Mononuclear cell (primary cell): ENCODE results near the gene TTLL6. TPM values are rescaled to one million over a fixed set of nuclear protein-coding genes. Genes with fewer than 3 reads are reported as not detected.
A peak's percentile ranks its signal among the peaks of the same experiment; 100 is the strongest.
"Not testable (repeated sequence)": the region's sequence is repeated elsewhere in the genome, so short reads cannot be mapped to it uniquely, and the experiment has no call there.

Experiments
- H3K27me3 ChIP-seq: 2 replicates; pipeline ENCODE4 v1.6.0; 2011; ENCODE audit warnings: low read length, control low read depth; ENCODE audit not compliant: insufficient read depth
- H3K4me1 ChIP-seq: 2 replicates; pipeline ENCODE4 v1.5.1; 2011; ENCODE audit warnings: mild to moderate bottlenecking, low read length, control low read depth; ENCODE audit not compliant: insufficient read depth
- H3K4me3 ChIP-seq: 2 replicates; pipeline ENCODE4 v1.5.1; 2011; ENCODE audit warnings: mild to moderate bottlenecking, low read length, moderate library complexity
- H3K9me3 ChIP-seq: 2 replicates; pipeline ENCODE4 v1.5.1; 2011; ENCODE audit warnings: low read depth, mild to moderate bottlenecking, control low read depth, low read length
- total RNA-seq: library from RNA; depleted of rRNA; stranded (reverse); fragments of >200 nt; gene quantifications from one replicate; pipeline ENCODE4 v1.2.3, GENCODE V29; 2012

TTLL6 gene
- total RNA-seq, 1 donor: not detected

- H3K4me1 ChIP-seq: peaks cover 46% of the 10 kb centered on the region
- peak within 1 kb of the TSS; percentile 95 for H3K4me3 ChIP-seq
- H3K27me3 ChIP-seq: no peaks in the 10 kb centered on the region
- no peaks in the 10 kb centered on the region for H3K9me3 ChIP-seq
Observed at GRCh38 chr17:48830840-48831548, 14.0 kb upstream of the TTLL6 start, which contains the start of gene CALCOCO2. Gene CALCOCO2, plus strand, starts transcription at chr17:48831035. Its CDS starts 10,673 bp downstream, at chr17:48841708.

- Histone ChIP-seq H3K4me1 (peaks cover 4% of the 10 kb centered on the region), H3K4me3 (no peak overlapping the region), H3K9me3 (no peaks in the 10 kb centered on the region), H3K27me3 (no peaks in the 10 kb centered on the region)
Observed at GRCh38 chr17:48825446-48826381, 8.7 kb upstream of the TTLL6 start.

DNA sequence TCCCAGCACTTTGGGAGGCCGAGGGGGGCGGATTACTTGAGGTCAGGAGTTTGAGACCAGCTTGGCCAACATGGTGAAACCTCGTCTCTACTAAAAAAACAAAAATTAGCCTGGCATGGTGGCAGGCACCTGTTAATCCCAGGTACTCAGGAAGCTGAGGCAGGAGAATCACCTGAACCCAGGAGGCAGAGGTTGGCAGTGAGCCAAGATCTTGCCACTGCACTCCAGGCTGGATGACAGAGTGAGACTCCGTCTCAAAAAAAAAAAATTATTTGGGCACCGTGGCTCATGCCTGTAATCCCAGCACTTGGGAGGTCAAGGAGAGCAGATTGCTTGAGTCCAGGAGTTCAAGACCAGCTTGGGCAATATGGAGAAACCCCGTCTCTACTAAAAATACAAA is 3.9 kb upstream of the TTLL6 start:
- H3K9me3 ChIP-seq, H3K4me3 ChIP-seq: not testable (repeated sequence)
- Histone ChIP-seq H3K27me3 (peaks cover 28% of the 10 kb centered on the region), H3K4me1 (peaks cover 15% of the 10 kb centered on the region)

GRCh38 chr17:48819466-48819865 is 2.4 kb upstream of the TTLL6 start:
- peaks cover 39% of the 10 kb centered on the region for H3K27me3 ChIP-seq
- no peak overlapping the region for H3K4me3 ChIP-seq
- no peaks in the 10 kb centered on the region for H3K9me3 ChIP-seq
- peaks cover 15% of the 10 kb centered on the region for H3K4me1 ChIP-seq

GRCh38 chr17:48818361-48818841 is 1.4 kb upstream of the TTLL6 start:
- Histone ChIP-seq H3K9me3 (no peaks in the 10 kb centered on the region), H3K27me3 (peaks cover 42% of the 10 kb centered on the region), H3K4me1 (peaks cover 15% of the 10 kb centered on the region), H3K4me3 (no peak overlapping the region)

DNA sequence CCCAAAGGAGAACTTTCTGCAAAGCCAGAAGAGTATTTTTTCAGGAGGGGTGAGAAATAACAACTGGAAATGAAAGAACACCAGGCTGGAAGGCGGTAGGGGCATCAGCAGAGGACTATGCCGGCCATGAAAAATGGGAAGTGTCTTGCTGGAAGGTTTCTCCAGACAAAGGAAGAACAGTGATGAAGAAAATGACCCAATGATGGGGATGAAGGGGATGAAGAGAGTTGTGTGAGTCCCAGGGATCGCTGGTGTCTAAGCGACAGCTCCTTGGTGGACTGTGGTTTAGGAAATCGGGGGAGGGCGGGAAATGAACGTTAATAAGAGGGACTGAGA is 623 bp downstream of the TTLL6 start:
- H3K9me3 ChIP-seq: no peaks in the 10 kb centered on the region
- no peak overlapping the region for H3K4me3 ChIP-seq
- H3K27me3 ChIP-seq: peaks cover 45% of the 10 kb centered on the region
- peaks cover 15% of the 10 kb centered on the region for H3K4me1 ChIP-seq

DNA sequence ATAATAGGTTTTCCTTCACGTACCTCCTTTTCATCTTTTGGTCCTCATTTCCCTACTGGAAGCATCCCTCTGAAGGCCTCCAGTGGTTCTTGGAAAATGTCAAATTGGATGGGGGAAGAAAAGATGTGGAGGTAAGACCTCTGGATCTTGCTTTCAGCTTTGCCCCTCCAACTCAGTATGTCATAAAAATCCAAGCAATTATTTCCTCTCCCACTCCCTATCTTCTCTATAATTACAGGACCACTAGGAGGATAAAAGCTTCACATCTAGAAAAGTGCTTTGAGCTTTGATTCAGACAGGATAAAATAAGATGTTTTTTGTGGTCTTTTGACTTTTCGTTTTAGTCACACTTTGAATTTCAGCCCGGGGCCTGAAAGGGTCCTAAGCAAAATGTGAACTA is 1.7 kb downstream of the TTLL6 start:
- Histone ChIP-seq H3K27me3 (peaks cover 45% of the 10 kb centered on the region), H3K9me3 (no peaks in the 10 kb centered on the region), H3K4me3 (no peak overlapping the region), H3K4me1 (peaks cover 15% of the 10 kb centered on the region)

GRCh38 chr17:48814504-48814903 is 2.5 kb downstream of the TTLL6 start:
- H3K9me3 ChIP-seq: no peaks in the 10 kb centered on the region
- H3K4me1 ChIP-seq: peaks cover 15% of the 10 kb centered on the region
- H3K4me3 ChIP-seq: no peak overlapping the region
- peaks cover 45% of the 10 kb centered on the region for H3K27me3 ChIP-seq

- peaks cover 7% of the 10 kb centered on the region for H3K4me1 ChIP-seq
- H3K9me3 ChIP-seq: no peaks in the 10 kb centered on the region
- no peak overlapping the region for H3K4me3 ChIP-seq
- peaks cover 28% of the 10 kb centered on the region for H3K27me3 ChIP-seq
Observed at GRCh38 chr17:48812001-48812400, 5.0 kb downstream of the TTLL6 start.

DNA sequence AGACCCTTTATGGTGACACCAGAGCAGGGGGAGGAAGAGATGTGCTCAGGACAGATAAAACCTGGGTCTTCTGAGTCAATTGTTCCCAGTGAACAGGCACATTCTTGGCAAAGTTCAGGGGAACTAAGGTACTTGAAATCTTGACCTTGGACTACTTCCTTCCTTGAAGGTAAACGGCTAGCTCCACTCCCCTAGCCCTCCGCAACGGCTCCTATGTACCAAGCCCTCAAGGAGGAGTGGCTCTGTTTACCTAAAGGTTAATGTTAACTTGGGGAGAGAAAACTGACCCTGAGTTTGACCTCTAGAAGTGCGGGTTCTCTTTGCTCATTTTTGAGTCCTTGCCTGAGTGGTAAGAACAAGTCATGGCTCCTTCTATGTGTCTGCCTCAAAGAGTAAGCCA is 7.8 kb downstream of the TTLL6 start:
- Histone ChIP-seq H3K4me1 (no peaks in the 10 kb centered on the region), H3K4me3 (no peak overlapping the region), H3K27me3 (peaks cover 8% of the 10 kb centered on the region), H3K9me3 (no peaks in the 10 kb centered on the region)

DNA sequence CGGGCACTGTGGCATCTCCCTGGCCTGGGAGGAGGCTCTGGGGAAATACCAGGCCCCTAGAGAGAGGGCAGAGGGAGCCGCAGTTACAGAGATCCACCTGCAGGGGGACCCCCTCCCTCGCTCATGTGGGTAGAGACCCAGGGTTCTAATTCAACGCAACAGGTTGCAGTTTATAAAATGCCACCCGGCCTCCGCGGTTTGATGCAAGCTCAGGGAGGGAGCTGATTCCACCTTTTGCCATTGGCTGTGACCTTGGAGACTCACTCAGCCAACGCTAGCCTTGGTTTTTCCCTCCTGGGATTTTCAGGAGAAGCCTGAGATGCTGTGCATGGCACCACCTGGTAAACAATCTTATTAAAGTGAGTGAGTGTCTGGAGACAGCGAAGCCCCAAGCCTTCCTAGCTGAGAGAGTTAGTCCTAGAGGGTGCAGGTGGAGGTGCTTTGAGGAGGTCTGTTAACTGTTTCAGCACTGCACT is 12.1 kb downstream of the TTLL6 start:
- H3K27me3 ChIP-seq: peaks cover 6% of the 10 kb centered on the region
- no peak overlapping the region for H3K4me3 ChIP-seq
- no peaks in the 10 kb centered on the region for H3K4me1 ChIP-seq
- H3K9me3 ChIP-seq: no peaks in the 10 kb centered on the region

- Histone ChIP-seq H3K27me3 (peaks cover 9% of the 10 kb centered on the region), H3K4me3 (no peak overlapping the region)
Observed at GRCh38 chr17:48800626-48801217, 16.3 kb downstream of the TTLL6 start.

GRCh38 chr17:48799069-48799723 is 17.8 kb downstream of the TTLL6 start:
- no peak overlapping the region for H3K4me3 ChIP-seq
- H3K4me1 ChIP-seq: no peaks in the 10 kb centered on the region
- H3K9me3 ChIP-seq: no peaks in the 10 kb centered on the region
- H3K27me3 ChIP-seq: peaks cover 6% of the 10 kb centered on the region

More at GRCh38 chr17:48800626-48801217, 16.3 kb downstream of the TTLL6 start:
- Histone ChIP-seq H3K9me3 (no peaks in the 10 kb centered on the region), H3K4me1 (no peaks in the 10 kb centered on the region)

GRCh38 chr17:48796163-48796522 is 20.9 kb downstream of the TTLL6 start:
- not testable (repeated sequence) for H3K4me1 ChIP-seq, H3K27me3 ChIP-seq, H3K9me3 ChIP-seq

More at GRCh38 chr17:48796163-48796522, 20.9 kb downstream of the TTLL6 start:
- H3K4me3 ChIP-seq: not testable (repeated sequence)
